ENCODE measurements around the gene EPHA5. TPM values are rescaled to one million over a fixed set of nuclear protein-coding genes. Genes with fewer than 3 reads are reported as not detected.

EPHA5 gene
- total RNA-seq, 1 experiment from 2014 or later: 2.0 TPM

DNA sequence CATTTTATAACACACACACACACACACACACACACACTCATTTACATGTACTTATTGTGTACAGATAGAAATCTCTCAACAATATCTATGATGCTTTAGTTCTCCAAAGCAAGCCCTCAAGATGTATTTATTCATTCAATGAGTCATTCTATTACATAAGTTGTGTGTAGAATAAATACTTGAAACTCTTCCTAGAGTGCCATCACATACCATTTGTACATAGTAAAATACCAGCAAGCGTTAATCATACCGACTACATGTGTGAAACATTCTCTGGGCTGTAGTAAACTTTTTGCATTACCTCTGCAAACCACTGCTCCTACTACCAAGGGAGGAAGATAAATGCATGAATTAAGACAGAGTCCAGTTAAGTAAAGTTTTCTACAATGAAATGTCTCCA, 70.9 kb downstream of the EPHA5 start:
- TF ChIP-seq EZH2phosphoT487 (IDR thresholded peaks at IDR 0.05; ENCODE audit: borderline replicate concordance, low read length): no peak
- DNase-seq: peak; percentile 62
- H4K20me1 ChIP-seq (ENCODE audit: low read length): no peaks in the 10 kb centered on the region

GRCh38 chr4:65597697-65598096, 72.6 kb downstream of the EPHA5 start:
- Histone ChIP-seq H4K20me1 (ENCODE audit: low read length) (no peaks in the 10 kb centered on the region), H3K9me3 (ENCODE audit: low read length) (no peaks in the 10 kb centered on the region), H3K4me3 (ENCODE audit: low read length) (no peak overlapping the region), H3K79me2 (ENCODE audit: low read length) (no peaks in the 10 kb centered on the region), H3K9ac (ENCODE audit: low read length) (no peak overlapping the region), H3K4me2 (ENCODE audit: low read length) (no peak overlapping the region), H3K27ac (ENCODE audit: low read length) (no peak overlapping the region), H3K27me3 (ENCODE audit: low read length) (no peaks in the 10 kb centered on the region), H3K4me1 (ENCODE audit: insufficient read depth, low read length) (no peaks in the 10 kb centered on the region), H3F3A (ENCODE audit: low read length, unreplicated experiment) (no peaks in the 10 kb centered on the region), H3K36me3 (ENCODE audit: low read depth, low read length) (no peaks in the 10 kb centered on the region), H2AFZ (ENCODE audit: low read length) (no peak overlapping the region), H3K9me2 (replicated peaks; ENCODE audit: low read length) (no peaks in the 10 kb centered on the region)
- CTCF ChIA-PET: no interaction called here
- POLR2A ChIA-PET (ENCODE audit: unreplicated experiment): no interaction called here
- DNase-seq (peak; percentile 21), ATAC-seq (no peak)
- TF ChIP-seq EZH2phosphoT487 (IDR thresholded peaks at IDR 0.05; ENCODE audit: borderline replicate concordance, low read length): no peak
- no peak for TF ChIP-seq EZH2 (IDR thresholded peaks at IDR 0.05; ENCODE audit: low read length, unreplicated experiment)
- TF ChIP-seq, protein P1, sequence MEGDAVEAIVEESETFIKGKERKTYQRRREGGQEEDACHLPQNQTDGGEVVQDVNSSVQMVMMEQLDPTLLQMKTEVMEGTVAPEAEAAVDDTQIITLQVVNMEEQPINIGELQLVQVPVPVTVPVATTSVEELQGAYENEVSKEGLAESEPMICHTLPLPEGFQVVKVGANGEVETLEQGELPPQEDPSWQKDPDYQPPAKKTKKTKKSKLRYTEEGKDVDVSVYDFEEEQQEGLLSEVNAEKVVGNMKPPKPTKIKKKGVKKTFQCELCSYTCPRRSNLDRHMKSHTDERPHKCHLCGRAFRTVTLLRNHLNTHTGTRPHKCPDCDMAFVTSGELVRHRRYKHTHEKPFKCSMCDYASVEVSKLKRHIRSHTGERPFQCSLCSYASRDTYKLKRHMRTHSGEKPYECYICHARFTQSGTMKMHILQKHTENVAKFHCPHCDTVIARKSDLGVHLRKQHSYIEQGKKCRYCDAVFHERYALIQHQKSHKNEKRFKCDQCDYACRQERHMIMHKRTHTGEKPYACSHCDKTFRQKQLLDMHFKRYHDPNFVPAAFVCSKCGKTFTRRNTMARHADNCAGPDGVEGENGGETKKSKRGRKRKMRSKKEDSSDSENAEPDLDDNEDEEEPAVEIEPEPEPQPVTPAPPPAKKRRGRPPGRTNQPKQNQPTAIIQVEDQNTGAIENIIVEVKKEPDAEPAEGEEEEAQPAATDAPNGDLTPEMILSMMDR (conservative IDR thresholded peaks at IDR 0.05; ENCODE audit: low read depth, low read length): no peak
- no TSS peak for BruUV-seq (replicated peaks)
- intact Hi-C loops (cut with micrococcal nuclease): no loop called here

More for the DNA sequence above, 70.9 kb downstream of the EPHA5 start:
- Histone ChIP-seq H3K9ac (ENCODE audit: low read length) (no peak overlapping the region), H3K27me3 (ENCODE audit: low read length) (no peaks in the 10 kb centered on the region), H3K4me3 (ENCODE audit: low read length) (no peak overlapping the region), H3K4me1 (ENCODE audit: insufficient read depth, low read length) (no peaks in the 10 kb centered on the region), H3K36me3 (ENCODE audit: low read depth, low read length) (no peaks in the 10 kb centered on the region), H3K9me2 (replicated peaks; ENCODE audit: low read length) (no peaks in the 10 kb centered on the region), H3K27ac (ENCODE audit: low read length) (no peak overlapping the region), H3K9me3 (ENCODE audit: low read length) (no peaks in the 10 kb centered on the region), H2AFZ (ENCODE audit: low read length) (no peak overlapping the region), H3K79me2 (ENCODE audit: low read length) (no peaks in the 10 kb centered on the region), H3F3A (ENCODE audit: low read length, unreplicated experiment) (no peaks in the 10 kb centered on the region), H3K4me2 (ENCODE audit: low read length) (no peak overlapping the region)
- intact Hi-C loops (cut with micrococcal nuclease): no loop called here
- BruUV-seq (replicated peaks): no TSS peak
- ChIA-PET POLR2A (ENCODE audit: unreplicated experiment) (no interaction called here), CTCF (no interaction called here)
- peak; percentile 24 for ATAC-seq

DNA sequence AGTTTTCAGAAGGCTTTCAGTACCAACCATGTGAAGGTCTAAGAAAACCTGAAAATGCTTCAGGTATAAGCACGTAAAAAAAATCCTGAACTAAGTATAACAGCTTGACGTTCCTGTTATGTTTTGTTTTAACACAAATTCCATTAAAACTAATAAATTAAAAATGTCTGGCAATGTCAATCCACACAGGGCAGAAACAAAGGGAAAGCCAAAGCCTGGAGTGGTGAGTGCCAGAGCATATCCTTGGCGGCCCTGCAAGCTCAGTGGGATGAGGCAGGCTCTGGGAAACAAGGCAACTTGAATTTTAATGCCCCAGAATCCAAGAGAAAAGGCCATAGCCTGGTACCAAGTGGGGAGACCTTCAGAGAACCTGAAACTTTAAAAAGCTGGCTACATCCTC, 78.2 kb downstream of the EPHA5 start:
- intact Hi-C loops (cut with micrococcal nuclease): no loop called here
- DNase-seq (no peak), ATAC-seq (no peak)
- no peak overlapping the region for H3K4me3 ChIP-seq (ENCODE audit: low read length)
- H3K4me1 ChIP-seq (ENCODE audit: insufficient read depth, low read length): peaks cover 5% of the 10 kb centered on the region; the same call in 1 of the 2 replicates
- no TSS peak for BruUV-seq (replicated peaks)
- no peaks in the 10 kb centered on the region for H3K79me2 ChIP-seq (ENCODE audit: low read length)
- no peaks in the 10 kb centered on the region for H4K20me1 ChIP-seq (ENCODE audit: low read length)
- ChIA-PET POLR2A (ENCODE audit: unreplicated experiment) (no interaction called here), CTCF (no interaction called here)
- no peaks in the 10 kb centered on the region for H3K9me3 ChIP-seq (ENCODE audit: low read length)
- H3K9ac ChIP-seq (ENCODE audit: low read length): no peak overlapping the region
- H3K4me2 ChIP-seq (ENCODE audit: low read length): no peak overlapping the region
- H3F3A ChIP-seq (ENCODE audit: low read length, unreplicated experiment): no peaks in the 10 kb centered on the region
- no peaks in the 10 kb centered on the region for H3K27me3 ChIP-seq (ENCODE audit: low read length)
- H3K27ac ChIP-seq (ENCODE audit: low read length): no peak overlapping the region
- no peaks in the 10 kb centered on the region for H3K9me2 ChIP-seq (replicated peaks; ENCODE audit: low read length)
- no peak for TF ChIP-seq EZH2phosphoT487 (IDR thresholded peaks at IDR 0.05; ENCODE audit: borderline replicate concordance, low read length)
- TF ChIP-seq, protein P1 (conservative IDR thresholded peaks at IDR 0.05; ENCODE audit: low read depth, low read length): no peak
- no peak for TF ChIP-seq EZH2 (IDR thresholded peaks at IDR 0.05; ENCODE audit: low read length, unreplicated experiment)
- H3K36me3 ChIP-seq (ENCODE audit: low read depth, low read length): no peaks in the 10 kb centered on the region
- H2AFZ ChIP-seq (ENCODE audit: low read length): no peak overlapping the region

All from PC-3 (cell line).